ENCODE measurements around the gene B3GAT1.

The B3GAT1 gene

DNA sequence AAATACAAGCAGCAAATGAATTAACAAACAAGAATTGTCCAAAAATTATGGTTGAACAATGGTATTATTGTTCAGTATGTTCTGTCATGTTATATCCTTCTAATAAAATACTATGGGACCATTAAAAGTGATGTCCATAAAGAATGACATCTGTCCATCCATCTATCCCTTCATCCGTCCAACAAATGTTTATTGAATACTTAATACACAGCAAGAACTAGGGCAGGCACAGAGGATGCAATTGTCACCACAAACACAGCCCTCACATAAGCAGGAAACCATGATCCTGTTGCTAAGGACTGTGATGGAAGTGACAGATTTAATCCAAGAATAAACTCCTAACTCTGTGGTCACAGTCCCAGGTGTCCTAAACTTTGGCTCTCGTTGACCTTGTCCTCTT, 20.7 kb upstream of the B3GAT1 start:
- Histone ChIP-seq H3K4me3 (ENCODE audit: low read depth in 1 of 2, low read length in 1 of 2) (no peak overlapping the region), H3K36me3 (no peaks in the 10 kb centered on the region), H3K27me3 (no peaks in the 10 kb centered on the region), H3K9me3 (no peaks in the 10 kb centered on the region), H3K4me1 (ENCODE audit: control insufficient read depth in 1 of 2, insufficient read depth in 1 of 2, low read depth in 1 of 2, low read length in 1 of 2) (no peaks in the 10 kb centered on the region), H3K27ac (no peak overlapping the region)
- TF ChIP-seq, protein P1, sequence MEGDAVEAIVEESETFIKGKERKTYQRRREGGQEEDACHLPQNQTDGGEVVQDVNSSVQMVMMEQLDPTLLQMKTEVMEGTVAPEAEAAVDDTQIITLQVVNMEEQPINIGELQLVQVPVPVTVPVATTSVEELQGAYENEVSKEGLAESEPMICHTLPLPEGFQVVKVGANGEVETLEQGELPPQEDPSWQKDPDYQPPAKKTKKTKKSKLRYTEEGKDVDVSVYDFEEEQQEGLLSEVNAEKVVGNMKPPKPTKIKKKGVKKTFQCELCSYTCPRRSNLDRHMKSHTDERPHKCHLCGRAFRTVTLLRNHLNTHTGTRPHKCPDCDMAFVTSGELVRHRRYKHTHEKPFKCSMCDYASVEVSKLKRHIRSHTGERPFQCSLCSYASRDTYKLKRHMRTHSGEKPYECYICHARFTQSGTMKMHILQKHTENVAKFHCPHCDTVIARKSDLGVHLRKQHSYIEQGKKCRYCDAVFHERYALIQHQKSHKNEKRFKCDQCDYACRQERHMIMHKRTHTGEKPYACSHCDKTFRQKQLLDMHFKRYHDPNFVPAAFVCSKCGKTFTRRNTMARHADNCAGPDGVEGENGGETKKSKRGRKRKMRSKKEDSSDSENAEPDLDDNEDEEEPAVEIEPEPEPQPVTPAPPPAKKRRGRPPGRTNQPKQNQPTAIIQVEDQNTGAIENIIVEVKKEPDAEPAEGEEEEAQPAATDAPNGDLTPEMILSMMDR (IDR thresholded peaks at IDR 0.05): no peak

- no peak overlapping the region for H3K4me3 ChIP-seq (ENCODE audit: low read depth in 1 of 2, low read length in 1 of 2)
- no peaks in the 10 kb centered on the region for H3K36me3 ChIP-seq
- no peaks in the 10 kb centered on the region for H3K4me1 ChIP-seq (ENCODE audit: control insufficient read depth in 1 of 2, insufficient read depth in 1 of 2, low read depth in 1 of 2, low read length in 1 of 2)
- H3K9me3 ChIP-seq: no peaks in the 10 kb centered on the region
- peaks cover 12% of the 10 kb centered on the region for H3K27me3 ChIP-seq
- TF ChIP-seq, protein P1 (IDR thresholded peaks at IDR 0.05): no peak
- no peak overlapping the region for H3K27ac ChIP-seq
Observed at GRCh38 chr11:134429106-134429505, 17.1 kb upstream of the B3GAT1 start.

GRCh38 chr11:134425816-134426536, 13.9 kb upstream of the B3GAT1 start:
- H3K4me1 ChIP-seq (ENCODE audit: control insufficient read depth in 1 of 2, insufficient read depth in 1 of 2, low read depth in 1 of 2, low read length in 1 of 2): no peaks in the 10 kb centered on the region
- H3K4me3 ChIP-seq (ENCODE audit: low read depth in 1 of 2, low read length in 1 of 2): no peak overlapping the region
- TF ChIP-seq, protein P1 (IDR thresholded peaks at IDR 0.05): no peak
- no peak overlapping the region for H3K27ac ChIP-seq
- H3K9me3 ChIP-seq: no peaks in the 10 kb centered on the region
- H3K36me3 ChIP-seq: no peaks in the 10 kb centered on the region
- H3K27me3 ChIP-seq: peaks cover 12% of the 10 kb centered on the region

- Histone ChIP-seq H3K27ac (no peak overlapping the region), H3K27me3 (peaks cover 12% of the 10 kb centered on the region), H3K4me1 (ENCODE audit: control insufficient read depth in 1 of 2, insufficient read depth in 1 of 2, low read depth in 1 of 2, low read length in 1 of 2) (no peaks in the 10 kb centered on the region), H3K36me3 (no peaks in the 10 kb centered on the region), H3K9me3 (no peaks in the 10 kb centered on the region), H3K4me3 (ENCODE audit: low read depth in 1 of 2, low read length in 1 of 2) (no peak overlapping the region)
- TF ChIP-seq, protein P1 (IDR thresholded peaks at IDR 0.05): no peak
Observed at GRCh38 chr11:134425413-134425812, 13.4 kb upstream of the B3GAT1 start.

- no peaks in the 10 kb centered on the region for H3K9me3 ChIP-seq
- H3K36me3 ChIP-seq: no peaks in the 10 kb centered on the region
- TF ChIP-seq, protein P1 (IDR thresholded peaks at IDR 0.05): no peak
- H3K27ac ChIP-seq: no peak overlapping the region
- H3K4me1 ChIP-seq (ENCODE audit: control insufficient read depth in 1 of 2, insufficient read depth in 1 of 2, low read depth in 1 of 2, low read length in 1 of 2): no peaks in the 10 kb centered on the region
- H3K4me3 ChIP-seq (ENCODE audit: low read depth in 1 of 2, low read length in 1 of 2): no peak overlapping the region
- peaks cover 18% of the 10 kb centered on the region for H3K27me3 ChIP-seq
Observed at GRCh38 chr11:134423106-134423505, 11.1 kb upstream of the B3GAT1 start.
